ENCODE results near the gene INF2. TPM values are rescaled to one million over a fixed set of nuclear protein-coding genes. Genes with fewer than 3 reads are reported as not detected.

Gene INF2
- total and polyA plus RNA-seq, 12 donors = 22.5 to 73.8 (median 28.4) TPM

DNA sequence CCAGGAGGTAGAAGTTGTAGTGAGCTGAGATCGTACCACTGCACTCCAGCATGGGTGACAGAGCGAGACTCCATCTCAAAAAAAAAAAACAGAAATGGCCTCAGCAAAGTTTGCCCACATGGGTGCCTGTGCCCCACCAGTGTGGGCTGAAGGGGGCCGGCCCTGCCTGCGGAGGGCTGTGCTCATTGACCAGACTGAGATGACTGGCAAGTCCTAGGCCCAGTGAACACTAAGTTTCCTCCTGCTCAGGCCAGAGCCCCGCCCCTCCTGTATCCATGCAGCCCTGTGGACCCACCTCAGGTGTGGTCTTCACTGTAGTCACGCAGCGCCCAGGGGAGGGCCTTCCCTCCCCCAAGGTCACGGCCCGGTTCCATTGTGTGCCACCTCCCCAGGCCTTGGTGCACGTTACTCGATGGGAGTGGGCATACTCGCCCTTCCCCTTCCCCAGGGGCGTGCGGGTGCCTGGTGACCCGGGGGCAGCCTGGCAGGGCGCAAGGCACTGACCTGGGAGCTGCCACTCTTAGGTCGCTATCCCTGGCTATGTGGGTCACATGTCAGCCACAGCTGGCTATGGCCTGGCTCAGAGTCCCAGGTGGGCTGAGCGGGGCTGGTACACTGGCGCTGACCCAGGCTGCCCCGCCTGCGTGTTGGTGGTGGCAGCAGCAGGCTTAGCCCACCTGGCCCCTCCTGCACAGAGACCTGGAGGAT is 16.1 kb downstream of the INF2 start:
- H3K4me1 ChIP-seq = peaks cover 0 to 42% (median 10%) of the 10 kb centered on the region in 9 donors
- WGBS, 2 donors = 95% methylated on average over 21 of the region's 21 CpGs
- no peak overlapping the region for H3K27ac ChIP-seq
- no peaks in the 10 kb centered on the region for H3K9me3 ChIP-seq
- no peak overlapping the region for H3K4me3 ChIP-seq
- no peaks in the 10 kb centered on the region for H3K27me3 ChIP-seq
- intact Hi-C loops (cut with DNase I) = loop anchor here in 2 of 10 donors (5.0 kb wide), 1 partner anchor 53 kb away; no protein-coding TSS in a partner anchor
- DNase-seq = no peak
- TF ChIP-seq CTCF (IDR thresholded peaks at IDR 0.05) = no peak
- no peak for ATAC-seq
- H3K36me3 ChIP-seq = peaks cover 0 to 77% (median 25%) of the 10 kb centered on the region in 9 donors

- no peak overlapping the region for H3K4me3 ChIP-seq
- H3K9me3 ChIP-seq = no peaks in the 10 kb centered on the region
- DNase-seq (no peak), ATAC-seq (no peak)
- TF ChIP-seq CTCF (IDR thresholded peaks at IDR 0.05) = no peak
- peaks cover 0 to 27% (median 6%) of the 10 kb centered on the region in 9 donors for H3K4me1 ChIP-seq
- no peaks in the 10 kb centered on the region for H3K27me3 ChIP-seq
- 69 to 71% methylated on average over 25 to 28 of the region's 28 CpGs for WGBS, 2 donors
- H3K36me3 ChIP-seq = peaks cover 0 to 82% (median 33%) of the 10 kb centered on the region in 9 donors
- H3K27ac ChIP-seq = no peak overlapping the region
- intact Hi-C loops (cut with DNase I) = loop anchor here in 2 of 10 donors (5.0 kb wide), 1 partner anchor 55 kb away; no protein-coding TSS in a partner anchor
Observed at GRCh38 chr14:104706733-104707607, 17.6 kb downstream of the INF2 start.

DNA sequence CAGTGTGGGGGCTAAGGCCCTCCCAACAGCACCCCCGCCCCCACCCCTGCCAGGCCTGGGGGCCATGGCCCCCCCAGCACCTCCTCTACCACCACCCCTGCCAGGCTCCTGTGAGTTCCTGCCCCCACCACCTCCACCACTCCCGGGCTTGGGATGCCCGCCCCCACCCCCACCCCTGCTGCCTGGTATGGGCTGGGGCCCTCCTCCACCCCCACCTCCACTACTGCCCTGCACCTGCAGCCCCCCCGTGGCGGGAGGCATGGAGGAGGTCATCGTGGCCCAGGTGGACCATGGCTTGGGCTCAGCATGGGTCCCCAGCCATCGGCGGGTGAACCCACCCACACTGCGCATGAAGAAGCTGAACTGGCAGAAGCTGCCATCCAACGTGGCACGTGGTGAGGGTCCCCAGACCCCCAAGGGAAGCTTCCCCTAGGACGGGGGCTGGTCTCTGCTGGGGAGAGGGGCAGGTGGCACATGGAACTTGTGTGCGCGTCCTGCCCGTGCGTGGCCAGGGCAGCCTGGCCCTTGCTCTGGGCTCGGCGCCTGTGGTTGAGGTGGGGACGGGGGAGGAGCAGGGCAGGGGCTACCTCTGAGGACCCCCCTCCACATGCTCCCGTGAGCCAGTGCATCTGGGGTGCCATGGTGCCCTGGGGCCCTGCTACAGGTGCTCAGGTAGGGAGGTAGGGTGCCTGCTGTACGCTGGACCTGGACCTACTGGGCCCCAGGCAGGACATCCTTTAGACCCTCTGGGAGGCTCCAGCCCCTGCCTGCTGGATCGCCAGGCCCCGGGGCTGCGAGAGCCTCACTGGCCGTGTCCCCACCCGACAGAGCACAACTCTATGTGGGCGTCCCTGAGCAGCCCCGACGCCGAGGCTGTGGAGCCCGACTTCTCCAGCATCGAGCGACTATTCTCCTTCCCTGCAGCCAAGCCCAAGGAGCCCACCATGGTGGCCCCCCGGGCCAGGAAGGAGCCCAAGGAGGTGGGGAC is 18.5 kb downstream of the INF2 start:
- intact Hi-C loops (cut with DNase I) = loop anchor here (1.0 to 5.0 kb wide), 6 partner anchors 43 to 59 kb away; no protein-coding TSS in a partner anchor
- no peak for TF ChIP-seq CTCF (IDR thresholded peaks at IDR 0.05)
- no peaks in the 10 kb centered on the region for H3K27me3 ChIP-seq
- DNase-seq (no peak), ATAC-seq (peak in 6 of 8 donors; percentile 1 to 11 (median 2))
- 66 to 67% methylated on average over 34 of the region's 34 CpGs for WGBS, 2 donors
- no peaks in the 10 kb centered on the region for H3K9me3 ChIP-seq
- no peak overlapping the region for H3K4me3 ChIP-seq
- H3K27ac ChIP-seq = no peak overlapping the region
- peaks cover 0 to 22% (median 4%) of the 10 kb centered on the region in 9 donors for H3K4me1 ChIP-seq
- H3K36me3 ChIP-seq = peaks cover 4 to 83% (median 42%) of the 10 kb centered on the region in 9 donors
